H9 (cell line): Measurements from ENCODE around the gene RUNX1. TPM values are rescaled to one million over a fixed set of nuclear protein-coding genes. Genes with fewer than 3 reads are reported as not detected.

Source experiments
- DNase-seq: peaks from one replicate; pipeline ENCODE4 v3.0.0-alpha.2; 2017
- H2AFZ ChIP-seq: one replicate; pipeline ENCODE4 v1.6.1; 2013; ENCODE audit warnings: mild to moderate bottlenecking, low read length, control low read depth, moderate library complexity
- H2AK5ac ChIP-seq: 2 replicates; pipeline ENCODE4 v1.6.1; 2013; ENCODE audit warnings: low read length, control low read depth, mixed read lengths; ENCODE audit not compliant: insufficient read length
- H2BK120ac ChIP-seq: one replicate; pipeline ENCODE4 v1.6.1; 2013; ENCODE audit warnings: low read depth, mild to moderate bottlenecking, low read length, control low read depth, inconsistent platforms; ENCODE audit not compliant: poor library complexity, severe bottlenecking
- H2BK12ac ChIP-seq: 2 replicates; pipeline ENCODE4 v1.6.1; 2013; ENCODE audit warnings: low read length, control low read depth, mixed read lengths, low read depth; ENCODE audit not compliant: insufficient read length
- H2BK15ac ChIP-seq: 2 replicates; pipeline ENCODE4 v1.6.1; 2013; ENCODE audit warnings: low read depth, low read length, control low read depth
- H2BK20ac ChIP-seq: one replicate; pipeline ENCODE4 v1.6.1; 2013; ENCODE audit warnings: low read depth, mild to moderate bottlenecking, low read length, control low read depth, inconsistent platforms; ENCODE audit not compliant: poor library complexity, severe bottlenecking
- H2BK5ac ChIP-seq: 2 replicates; pipeline ENCODE4 v1.6.1; 2013; ENCODE audit warnings: low read length, control low read depth, mixed read lengths; ENCODE audit not compliant: insufficient read length
- H3K14ac ChIP-seq: 2 replicates; pipeline ENCODE4 v1.6.1; 2013; ENCODE audit warnings: low read length, control low read depth; ENCODE audit not compliant: insufficient read depth
- H3K18ac ChIP-seq: 2 replicates; pipeline ENCODE4 v1.6.1; 2013; ENCODE audit warnings: low read depth, mild to moderate bottlenecking, mixed read lengths, low read length, control low read depth; ENCODE audit not compliant: insufficient read length
- H3K23ac ChIP-seq: 2 replicates; pipeline ENCODE4 v1.6.1; 2013; ENCODE audit warnings: low read length, control low read depth, mixed read lengths, low read depth; ENCODE audit not compliant: insufficient read length
- H3K23me2 ChIP-seq: 2 replicates; pipeline ENCODE4 v1.6.1; 2013; ENCODE audit warnings: low read depth, mild to moderate bottlenecking, mixed read lengths, low read length, control low read depth; ENCODE audit not compliant: insufficient read length, poor library complexity, severe bottlenecking
- H3K27ac ChIP-seq: 2 replicates; pipeline ENCODE4 v1.5.1; 2013; ENCODE audit warnings: low read length, control low read depth, mixed read lengths, low read depth; ENCODE audit not compliant: insufficient read length
- H3K27me3 ChIP-seq: 2 replicates; pipeline ENCODE4 v1.6.1; 2013; ENCODE audit warnings: low read length, control low read depth, inconsistent platforms; ENCODE audit not compliant: insufficient read depth
- H3K4ac ChIP-seq: 2 replicates; pipeline ENCODE4 v1.6.1; 2013; ENCODE audit warnings: low read depth, mild to moderate bottlenecking, control low read depth, inconsistent platforms, low read length, moderate library complexity
- H3K4me1 ChIP-seq: 2 replicates; pipeline ENCODE4 v1.6.1; 2013; ENCODE audit warnings: low read length, control low read depth, inconsistent platforms; ENCODE audit not compliant: insufficient read depth
- H3K4me2 ChIP-seq: 2 replicates; pipeline ENCODE4 v1.6.1; 2013; ENCODE audit warnings: low read length, control low read depth, mixed read lengths; ENCODE audit not compliant: insufficient read length, insufficient read depth
- H3K56ac ChIP-seq: 2 replicates; pipeline ENCODE4 v1.6.1; 2013; ENCODE audit warnings: low read depth, mild to moderate bottlenecking, mixed read lengths, low read length, control low read depth; ENCODE audit not compliant: insufficient read length
- H3K79me1 ChIP-seq: 2 replicates; pipeline ENCODE4 v1.6.1; 2013; ENCODE audit warnings: low read depth, mild to moderate bottlenecking, moderate library complexity, low read length, control low read depth, inconsistent platforms; ENCODE audit not compliant: insufficient read depth, poor library complexity, severe bottlenecking
- H3K79me2 ChIP-seq: 2 replicates; pipeline ENCODE4 v1.6.1; 2013; ENCODE audit warnings: low read length, control low read depth, inconsistent platforms; ENCODE audit not compliant: insufficient read depth
- H3K9ac ChIP-seq: 2 replicates; pipeline ENCODE4 v1.6.1; 2013; ENCODE audit warnings: low read length, control low read depth, mixed read lengths; ENCODE audit not compliant: insufficient read length; ENCODE audit errors: extremely low read depth
- H3K9me3 ChIP-seq: one replicate; pipeline ENCODE4 v1.6.1; 2013; ENCODE audit warnings: low read depth, low read length, inconsistent platforms; ENCODE audit not compliant: control insufficient read depth
- H3T11ph ChIP-seq: one replicate; pipeline ENCODE4 v1.6.1; 2013; ENCODE audit warnings: mild to moderate bottlenecking, low read length, control low read depth, inconsistent platforms
- H4K20me1 ChIP-seq: one replicate; pipeline ENCODE4 v1.6.1; 2013; ENCODE audit not compliant: control insufficient read depth, insufficient read length, insufficient read depth
- H4K5ac ChIP-seq: 2 replicates; pipeline ENCODE4 v1.6.1; 2013; ENCODE audit warnings: low read depth, mild to moderate bottlenecking, mixed read lengths, low read length, control low read depth; ENCODE audit not compliant: insufficient read length
- H4K8ac ChIP-seq: replicated peaks from 2 replicates; pipeline ENCODE4 v1.6.1; 2013; ENCODE audit warnings: low read length, control low read depth, mixed read lengths, low read depth; ENCODE audit not compliant: insufficient read length
- H4K91ac ChIP-seq: 2 replicates; pipeline ENCODE4 v1.6.1; 2013; ENCODE audit warnings: low read depth, mild to moderate bottlenecking, moderate library complexity, mixed read lengths, low read length, control low read depth; ENCODE audit not compliant: insufficient read length
- H3K27ac Mint-ChIP-seq, 3 experiments: 2 replicates in 2 of 3; 3 replicates in 1 of 3; pipeline ENCODE4 v1.8.0; 2020 to 2021; ENCODE audit warnings: mixed read lengths in 3 of 3, mild to moderate bottlenecking in 1 of 3, moderate library complexity in 1 of 3
- H3K27me3 Mint-ChIP-seq: 2 replicates; pipeline ENCODE4 v1.8.0; 2021; ENCODE audit warnings: low read depth, mild to moderate bottlenecking, moderate library complexity, mixed read lengths
- H3K36me3 Mint-ChIP-seq, 3 experiments: 2 replicates in 2 of 3; 3 replicates in 1 of 3; pipeline ENCODE4 v1.8.0; 2020 to 2021; ENCODE audit warnings: low read depth in 3 of 3, mixed read lengths in 3 of 3; ENCODE audit not compliant: insufficient read depth in 1 of 3
- H3K4me1 Mint-ChIP-seq, 2 experiments: 2 replicates each; pipeline ENCODE4 v1.8.0; 2020; ENCODE audit warnings: mixed read lengths in 2 of 2
- H3K4me3 Mint-ChIP-seq, 2 experiments: 2 replicates in 1 of 2; 3 replicates in 1 of 2; pipeline ENCODE4 v1.8.0; 2020 to 2021; ENCODE audit warnings: mild to moderate bottlenecking in 2 of 2, mixed read lengths in 2 of 2, moderate library complexity in 1 of 2
- H3K9me3 Mint-ChIP-seq, 2 experiments: 2 replicates in 1 of 2; 3 replicates in 1 of 2; pipeline ENCODE4 v1.8.0; 2020; ENCODE audit warnings: mild to moderate bottlenecking in 2 of 2, mixed read lengths in 2 of 2, moderate library complexity in 1 of 2
- CTCF ChIP-seq: fragments of 200-600 bp; sonication (generic); conservative IDR thresholded peaks from 3 replicates; pipeline ENCODE4 v1.8.0; 2021; ENCODE audit warnings: antibody characterized with exemption, mild to moderate bottlenecking
- WGBS: extraction: QIAGEN DNeasy Blood & Tissue Kit; methylation state at CpG from one replicate; pipeline ENCODE4 v1.1.7; 2013; ENCODE audit warnings: missing lambda C conversion rate, low lambda C conversion rate, mixed read lengths; ENCODE audit not compliant: insufficient read length; ENCODE audit errors: extremely low coverage; 5-methylcytosine and 5-hydroxymethylcytosine counted together
- total RNA-seq: library from RNA; stranded (reverse); gene quantifications from 2 replicates; pipeline ENCODE4 v1.2.1, GENCODE V29; 2021

The RUNX1 gene
- total RNA-seq, 1 experiment from 2014 or later = 0.72 TPM

- H4K8ac ChIP-seq = no peak overlapping the region
- H2BK5ac ChIP-seq = no peak overlapping the region
Measured at GRCh38 chr21:35083246-35083645, 34.1 kb upstream of the RUNX1 start.

More at GRCh38 chr21:35083246-35083645, 34.1 kb upstream of the RUNX1 start:
- Mint-ChIP-seq H3K9me3 (peaks cover 9 to 11% of the 10 kb centered on the region in 2 experiments; a peak in 4 of 5 replicates), H3K27me3 (no peaks in the 10 kb centered on the region; the same call in 1 of the 2 replicates), H3K4me1 (no peaks in the 10 kb centered on the region), H3K4me3 (no peak overlapping the region), H3K36me3 (peaks cover 0 to 6% (median 2%) of the 10 kb centered on the region in 3 experiments; a peak in 3 of 7 replicates), H3K27ac (no peak overlapping the region)
- H3K18ac ChIP-seq = no peak overlapping the region
- no peaks in the 10 kb centered on the region for H3K23me2 ChIP-seq
- H2BK120ac ChIP-seq = no peak overlapping the region
- H2AFZ ChIP-seq = no peak overlapping the region
- H3K79me1 ChIP-seq = no peaks in the 10 kb centered on the region
- H3K9me3 ChIP-seq = no peaks in the 10 kb centered on the region
- no peak overlapping the region for H3K14ac ChIP-seq
- H3K27me3 ChIP-seq = no peaks in the 10 kb centered on the region
- no peak overlapping the region for H3K9ac ChIP-seq
- H2AK5ac ChIP-seq = no peak overlapping the region
- H2BK15ac ChIP-seq = no peak overlapping the region
- H3K4me1 ChIP-seq = no peaks in the 10 kb centered on the region
- H3K27ac ChIP-seq = no peak overlapping the region
- H3K4me2 ChIP-seq = no peak overlapping the region
- no peak for TF ChIP-seq CTCF
- no peak overlapping the region for H4K5ac ChIP-seq
- no peak overlapping the region for H3K56ac ChIP-seq
- no peak overlapping the region for H2BK12ac ChIP-seq
- H3K4ac ChIP-seq = no peak overlapping the region
- H3K79me2 ChIP-seq = no peaks in the 10 kb centered on the region
- 100% methylated on average over 1 of the region's 3 CpGs for WGBS
- no peaks in the 10 kb centered on the region for H4K20me1 ChIP-seq
- no peak for DNase-seq
- H3T11ph ChIP-seq = no peak overlapping the region
- no peak overlapping the region for H3K23ac ChIP-seq
- no peak overlapping the region for H2BK20ac ChIP-seq
- no peak overlapping the region for H4K91ac ChIP-seq
